KOPT-K1 (cell line): ENCODE results near the gene ARHGAP4.

ENCODE experiments used
- H3K27ac ChIP-seq: fragments of 200-600 bp; sonication (generic); 2 replicates; pipeline ENCODE4 v1.5.1; 2016; ENCODE audit warnings: antibody characterized with exemption, mild to moderate bottlenecking, low read depth, low read length; ENCODE audit not compliant: poor library complexity, severe bottlenecking
- H3K36me3 ChIP-seq: fragments of 200-600 bp; sonication (generic); 2 replicates; pipeline ENCODE4 v1.5.1; 2017; ENCODE audit warnings: antibody characterized with exemption, mild to moderate bottlenecking, low read length, moderate library complexity; ENCODE audit not compliant: insufficient read depth
- H3K9me3 ChIP-seq: fragments of 200-600 bp; sonication (generic); 2 replicates; pipeline ENCODE4 v1.5.1; 2017; ENCODE audit warnings: antibody characterized with exemption, low read length, mild to moderate bottlenecking; ENCODE audit not compliant: insufficient read depth, poor library complexity, severe bottlenecking

Gene ARHGAP4

DNA sequence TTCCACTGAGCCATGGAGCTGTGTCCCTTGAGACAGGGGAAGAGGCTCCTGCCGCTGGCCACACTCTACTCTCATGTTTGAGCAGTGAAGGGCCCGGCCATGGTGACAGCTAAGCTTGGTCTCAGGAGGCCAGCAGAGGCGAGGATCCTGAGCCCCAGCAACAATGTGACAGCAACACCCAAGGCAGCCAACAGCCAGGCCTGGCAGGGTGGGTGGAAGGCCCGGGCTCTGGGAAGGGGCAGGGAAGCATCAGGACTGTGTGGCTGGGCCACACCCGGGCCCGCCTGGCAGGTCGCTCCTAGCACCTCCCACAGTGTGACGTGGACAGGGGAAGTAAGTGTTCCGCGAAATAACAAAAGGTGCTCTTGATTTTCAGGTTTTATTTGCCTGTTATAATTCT lies 64.9 kb downstream of the ARHGAP4 start:
- Histone ChIP-seq H3K27ac (no peak overlapping the region), H3K9me3 (no peaks in the 10 kb centered on the region), H3K36me3 (no peaks in the 10 kb centered on the region)
